Measurements from ENCODE around the gene TNIP2. TPM values are rescaled to one million over a fixed set of nuclear protein-coding genes. Genes with fewer than 3 reads are reported as not detected.

Gene TNIP2
- total and polyA plus RNA-seq, 2 of the 8 experiments (the other 6 are each of a cell fraction or from before 2014, with no cell fraction given), result 23.7 to 37.7 TPM

DNA sequence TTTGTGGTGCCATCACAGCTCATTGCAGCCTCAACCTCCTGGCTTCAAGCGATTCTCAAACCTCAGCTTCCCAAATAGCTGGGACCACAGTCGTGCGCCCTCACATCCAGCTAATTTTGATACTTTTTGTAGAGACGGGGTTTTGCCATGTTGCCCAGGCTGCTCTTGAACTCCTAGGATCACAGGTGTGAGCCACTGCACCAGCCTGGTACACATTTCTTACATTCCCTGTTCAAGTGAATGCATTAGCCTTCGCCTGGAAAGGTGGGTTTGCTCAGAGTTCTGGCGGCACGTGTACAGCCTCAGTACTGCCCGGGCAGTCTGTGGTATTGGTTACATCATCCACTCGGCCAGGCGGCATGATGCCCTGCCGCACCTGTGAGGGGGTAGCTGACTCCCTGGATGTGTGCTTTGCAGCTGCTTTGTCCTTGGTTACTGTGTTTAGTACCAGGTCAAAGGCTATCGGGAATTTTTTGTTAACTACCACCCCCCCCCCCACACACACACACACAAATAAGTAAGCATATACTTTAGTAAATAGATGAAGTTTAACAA lies 57.1 kb downstream of the TNIP2 start:
- Histone ChIP-seq H4K5ac (ENCODE audit: insufficient read length, low read depth, low read length) (no peak overlapping the region), H3K79me2 (ENCODE audit: control insufficient read depth in 1 of 2, insufficient read depth in 2 of 2, low read length in 2 of 2) (no peaks in the 10 kb centered on the region), H2BK12ac (ENCODE audit: low read depth, low read length) (no peak overlapping the region), H2AFZ (ENCODE audit: low read length) (no peak overlapping the region), H3K23me2 (ENCODE audit: low read depth, low read length) (no peaks in the 10 kb centered on the region), H3K4me1 (replicated peaks in 1 of 4; ENCODE audit: control insufficient read depth in 3 of 4, insufficient read depth in 4 of 4, low read length in 3 of 4) (no peaks in the 10 kb centered on the region), H3K4me2 (ENCODE audit: insufficient read depth in 1 of 2, low read depth in 2 of 2, low read length in 2 of 2) (no peak overlapping the region), H4K91ac (replicated peaks; ENCODE audit: insufficient read length, low read length) (no peak overlapping the region), H3K36me3 (ENCODE audit: control insufficient read depth in 2 of 4, insufficient read depth in 4 of 4, low read length in 3 of 4) (peaks cover 24 to 61% (median 44%) of the 10 kb centered on the region in 4 experiments; a peak in 7 of 8 replicates), H4K8ac (ENCODE audit: extremely low read depth, insufficient read depth, low read length) (no peak overlapping the region), H3K56ac (replicated peaks; ENCODE audit: insufficient read length, low read depth, low read length) (no peak overlapping the region), H3K18ac (ENCODE audit: extremely low read depth, low read length) (no peak overlapping the region), H3K27ac (ENCODE audit: low read depth, low read length) (no peak overlapping the region), H3K14ac (ENCODE audit: insufficient read length) (no peak overlapping the region), H2AK5ac (ENCODE audit: low read depth, low read length) (no peak overlapping the region), H2BK15ac (ENCODE audit: low read length) (no peak overlapping the region), H2BK20ac (ENCODE audit: low read length) (no peak overlapping the region), H3K79me1 (ENCODE audit: low read depth, low read length) (no peaks in the 10 kb centered on the region; the same call in 1 of the 2 replicates), H2BK5ac (ENCODE audit: low read depth, low read length) (0 out of 2 replicates have a peak overlapping the region, but pooled peaks have one; percentile 41), H2BK120ac (replicated peaks; ENCODE audit: low read depth, low read length) (no peak overlapping the region), H3K4me3 (ENCODE audit: extremely low read depth in 1 of 4, insufficient read depth in 2 of 4, low read depth in 3 of 4, low read length in 4 of 4) (no peak overlapping the region), H3K27me3 (replicated peaks in 1 of 4; ENCODE audit: control insufficient read depth in 3 of 4, extremely low read depth in 1 of 4, insufficient read depth in 3 of 4, low read length in 3 of 4) (no peaks in the 10 kb centered on the region), H3K4ac (replicated peaks; ENCODE audit: insufficient read length, low read depth, low read length) (no peak overlapping the region), H3K9ac (replicated peaks in 1 of 4; ENCODE audit: extremely low read depth in 1 of 4, low read depth in 3 of 4, low read length in 3 of 4) (no peak overlapping the region), H4K20me1 (replicated peaks in 1 of 2; ENCODE audit: control insufficient read depth in 1 of 2, insufficient read depth in 2 of 2, low read length in 2 of 2) (peaks cover 3 to 19% of the 10 kb centered on the region in 2 experiments), H3K9me3 (ENCODE audit: insufficient read depth in 2 of 2, low read depth in 1 of 2, low read length in 1 of 2) (no peaks in the 10 kb centered on the region), H3K23ac (ENCODE audit: insufficient read length) (no peak overlapping the region)
- DNase-seq (ENCODE audit: low read depth in 1 of 2, low spot score in 2 of 2) (no peak), FAIRE-seq (no peak)
- WGBS, 2 experiments (ENCODE audit: extremely low coverage in 1 of 2, insufficient coverage in 1 of 2, insufficient read length in 1 of 2, insufficient replicate concordance in 2 of 2, low coverage in 1 of 2, low lambda C conversion rate in 2 of 2, missing lambda C conversion rate in 1 of 2), result 92% methylated on average over 12 of the region's 12 CpGs; no CpG with 5 or more reads in 1 of the 2 experiments
- TF ChIP-seq SIN3A (conservative IDR thresholded peaks at IDR 0.05 in 1 of 2, IDR thresholded peaks at IDR 0.05 in 1 of 2; ENCODE audit: low read depth in 1 of 2, low read length in 2 of 2) (no peak), CBX5 (IDR thresholded peaks at IDR 0.05; ENCODE audit: low read depth, low read length) (no peak), JUND (IDR thresholded peaks at IDR 0.05; ENCODE audit: low read length) (no peak), POLR2A (IDR thresholded peaks at IDR 0.05; ENCODE audit: control extremely low read depth in 1 of 2, low read depth in 2 of 2, low read length in 2 of 2) (no peak), SUZ12 (IDR thresholded peaks at IDR 0.05; ENCODE audit: low read length) (no peak), SP2 (IDR thresholded peaks at IDR 0.05; ENCODE audit: low read length) (no peak), NRF1 (IDR thresholded peaks at IDR 0.05; ENCODE audit: low read depth, low read length) (no peak), CTBP2 (IDR thresholded peaks at IDR 0.05; ENCODE audit: borderline replicate concordance, insufficient read depth, insufficient read length, low read length) (no peak), ASH2L (IDR thresholded peaks at IDR 0.05; ENCODE audit: low read length) (no peak), ZNF274 (IDR thresholded peaks at IDR 0.05; ENCODE audit: borderline replicate concordance, extremely low read depth, low read length) (no peak), TAF7 (optimal IDR thresholded peaks at IDR 0.05; ENCODE audit: borderline replicate concordance, low read depth, low read length) (no peak)
- ChIA-PET POLR2A (ENCODE audit: partially characterized antibody) (no interaction called here), CTCF (ENCODE audit: partially characterized antibody) (no interaction called here)
